ENCODE data around the gene HOXC12.

Gene HOXC12

DNA sequence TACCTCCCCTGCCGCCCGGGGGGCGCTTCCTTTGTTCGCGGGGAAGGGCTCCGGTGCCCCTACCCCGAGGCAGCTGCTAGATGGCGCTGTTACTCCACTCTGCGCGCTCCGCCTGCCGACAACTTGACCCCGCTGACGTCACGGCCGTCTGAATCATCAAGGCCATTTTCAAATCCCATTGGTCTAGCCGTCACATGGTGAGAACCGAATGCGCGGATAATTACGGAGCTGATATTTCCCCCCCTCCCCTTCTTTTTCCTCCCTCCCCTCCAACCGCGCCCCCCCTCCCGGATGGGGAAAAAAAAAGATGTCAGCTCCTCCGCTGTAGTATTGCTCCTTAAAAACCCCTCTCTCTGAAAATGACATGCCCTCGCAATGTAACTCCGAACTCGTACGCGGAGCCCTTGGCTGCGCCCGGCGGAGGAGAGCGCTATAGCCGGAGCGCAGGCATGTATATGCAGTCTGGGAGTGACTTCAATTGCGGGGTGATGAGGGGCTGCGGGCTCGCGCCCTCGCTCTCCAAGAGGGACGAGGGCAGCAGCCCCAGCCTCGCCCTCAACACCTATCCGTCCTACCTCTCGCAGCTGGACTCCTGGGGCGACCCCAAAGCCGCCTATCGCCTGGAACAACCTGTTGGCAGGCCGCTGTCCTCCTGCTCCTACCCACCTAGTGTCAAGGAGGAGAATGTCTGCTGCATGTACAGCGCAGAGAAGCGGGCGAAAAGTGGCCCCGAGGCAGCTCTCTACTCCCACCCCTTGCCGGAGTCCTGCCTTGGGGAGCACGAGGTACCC is 30.4 kb downstream of the HOXC12 start, which contains the start of gene HOXC10 (continued):
- TF ChIP-seq, protein P1, sequence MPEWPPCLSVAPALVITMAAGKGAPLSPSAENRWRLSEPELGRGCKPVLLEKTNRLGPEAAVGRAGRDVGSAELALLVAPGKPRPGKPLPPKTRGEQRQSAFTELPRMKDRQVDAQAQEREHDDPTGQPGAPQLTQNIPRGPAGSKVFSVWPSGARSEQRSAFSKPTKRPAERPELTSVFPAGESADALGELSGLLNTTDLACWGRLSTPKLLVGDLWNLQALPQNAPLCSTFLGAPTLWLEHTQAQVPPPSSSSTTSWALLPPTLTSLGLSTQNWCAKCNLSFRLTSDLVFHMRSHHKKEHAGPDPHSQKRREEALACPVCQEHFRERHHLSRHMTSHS (tag by site-specific recombination; IDR thresholded peaks at IDR 0.05), result no peak
- TF ChIP-seq SP3 (tag by site-specific recombination; IDR thresholded peaks at IDR 0.05) (peak; percentile 38; the same call in 1 of the 2 replicates), ZNF629 (tag by site-specific recombination; IDR thresholded peaks at IDR 0.05) (peak; percentile 98), GLIS2 (tag by site-specific recombination; IDR thresholded peaks at IDR 0.05) (peak; percentile 53), ZNF548 (tag by site-specific recombination; IDR thresholded peaks at IDR 0.05) (no peak), ZNF335 (tag by site-specific recombination; conservative IDR thresholded peaks at IDR 0.05) (0 out of 2 replicates have a peak, but pooled peaks have one; percentile 22), ZNF391 (tag by site-specific recombination; IDR thresholded peaks at IDR 0.05; ENCODE audit: borderline replicate concordance, low read depth) (peak; percentile 51; the same call in 1 of the 2 replicates), ZNF660 (tag by site-specific recombination; IDR thresholded peaks at IDR 0.05) (peak; percentile 76; the same call in 1 of the 2 replicates), ZNF433 (tag by site-specific recombination; IDR thresholded peaks at IDR 0.05; ENCODE audit: low read depth) (no peak), KLF10 (tag by site-specific recombination; IDR thresholded peaks at IDR 0.05) (peak; percentile 30; the same call in 1 of the 2 replicates), ZNF707 (tag by site-specific recombination; IDR thresholded peaks at IDR 0.05) (no peak), SP2 (tag by site-specific recombination; IDR thresholded peaks at IDR 0.05) (peak; percentile 63), ZNF747 (tag by site-specific recombination; IDR thresholded peaks at IDR 0.05) (no peak), HOXD13 (CRISPR knock-in tag; IDR thresholded peaks at IDR 0.05; ENCODE audit: borderline replicate concordance) (no peak), ZNF521 (tag by site-specific recombination; IDR thresholded peaks at IDR 0.05) (no peak), YY2 (tag by site-specific recombination; IDR thresholded peaks at IDR 0.05) (no peak), HOXC10 (CRISPR knock-in tag; IDR thresholded peaks at IDR 0.05) (no peak), ZNF16 (tag by site-specific recombination; IDR thresholded peaks at IDR 0.05; ENCODE audit: low read depth) (no peak), EGR2 (tag by site-specific recombination; IDR thresholded peaks at IDR 0.05; ENCODE audit: low read depth) (no peak), BCL11B (tag by site-specific recombination; IDR thresholded peaks at IDR 0.05; ENCODE audit: low read depth) (no peak), ZNF623 (tag by site-specific recombination; IDR thresholded peaks at IDR 0.05) (no peak)
- TF ChIP-seq, protein P2, sequence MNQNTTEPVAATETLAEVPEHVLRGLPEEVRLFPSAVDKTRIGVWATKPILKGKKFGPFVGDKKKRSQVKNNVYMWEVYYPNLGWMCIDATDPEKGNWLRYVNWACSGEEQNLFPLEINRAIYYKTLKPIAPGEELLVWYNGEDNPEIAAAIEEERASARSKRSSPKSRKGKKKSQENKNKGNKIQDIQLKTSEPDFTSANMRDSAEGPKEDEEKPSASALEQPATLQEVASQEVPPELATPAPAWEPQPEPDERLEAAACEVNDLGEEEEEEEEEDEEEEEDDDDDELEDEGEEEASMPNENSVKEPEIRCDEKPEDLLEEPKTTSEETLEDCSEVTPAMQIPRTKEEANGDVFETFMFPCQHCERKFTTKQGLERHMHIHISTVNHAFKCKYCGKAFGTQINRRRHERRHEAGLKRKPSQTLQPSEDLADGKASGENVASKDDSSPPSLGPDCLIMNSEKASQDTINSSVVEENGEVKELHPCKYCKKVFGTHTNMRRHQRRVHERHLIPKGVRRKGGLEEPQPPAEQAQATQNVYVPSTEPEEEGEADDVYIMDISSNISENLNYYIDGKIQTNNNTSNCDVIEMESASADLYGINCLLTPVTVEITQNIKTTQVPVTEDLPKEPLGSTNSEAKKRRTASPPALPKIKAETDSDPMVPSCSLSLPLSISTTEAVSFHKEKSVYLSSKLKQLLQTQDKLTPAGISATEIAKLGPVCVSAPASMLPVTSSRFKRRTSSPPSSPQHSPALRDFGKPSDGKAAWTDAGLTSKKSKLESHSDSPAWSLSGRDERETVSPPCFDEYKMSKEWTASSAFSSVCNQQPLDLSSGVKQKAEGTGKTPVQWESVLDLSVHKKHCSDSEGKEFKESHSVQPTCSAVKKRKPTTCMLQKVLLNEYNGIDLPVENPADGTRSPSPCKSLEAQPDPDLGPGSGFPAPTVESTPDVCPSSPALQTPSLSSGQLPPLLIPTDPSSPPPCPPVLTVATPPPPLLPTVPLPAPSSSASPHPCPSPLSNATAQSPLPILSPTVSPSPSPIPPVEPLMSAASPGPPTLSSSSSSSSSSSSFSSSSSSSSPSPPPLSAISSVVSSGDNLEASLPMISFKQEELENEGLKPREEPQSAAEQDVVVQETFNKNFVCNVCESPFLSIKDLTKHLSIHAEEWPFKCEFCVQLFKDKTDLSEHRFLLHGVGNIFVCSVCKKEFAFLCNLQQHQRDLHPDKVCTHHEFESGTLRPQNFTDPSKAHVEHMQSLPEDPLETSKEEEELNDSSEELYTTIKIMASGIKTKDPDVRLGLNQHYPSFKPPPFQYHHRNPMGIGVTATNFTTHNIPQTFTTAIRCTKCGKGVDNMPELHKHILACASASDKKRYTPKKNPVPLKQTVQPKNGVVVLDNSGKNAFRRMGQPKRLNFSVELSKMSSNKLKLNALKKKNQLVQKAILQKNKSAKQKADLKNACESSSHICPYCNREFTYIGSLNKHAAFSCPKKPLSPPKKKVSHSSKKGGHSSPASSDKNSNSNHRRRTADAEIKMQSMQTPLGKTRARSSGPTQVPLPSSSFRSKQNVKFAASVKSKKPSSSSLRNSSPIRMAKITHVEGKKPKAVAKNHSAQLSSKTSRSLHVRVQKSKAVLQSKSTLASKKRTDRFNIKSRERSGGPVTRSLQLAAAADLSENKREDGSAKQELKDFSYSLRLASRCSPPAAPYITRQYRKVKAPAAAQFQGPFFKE (tag by site-specific recombination; IDR thresholded peaks at IDR 0.05; ENCODE audit: borderline replicate concordance), result no peak
- TF ChIP-seq, protein P3, sequence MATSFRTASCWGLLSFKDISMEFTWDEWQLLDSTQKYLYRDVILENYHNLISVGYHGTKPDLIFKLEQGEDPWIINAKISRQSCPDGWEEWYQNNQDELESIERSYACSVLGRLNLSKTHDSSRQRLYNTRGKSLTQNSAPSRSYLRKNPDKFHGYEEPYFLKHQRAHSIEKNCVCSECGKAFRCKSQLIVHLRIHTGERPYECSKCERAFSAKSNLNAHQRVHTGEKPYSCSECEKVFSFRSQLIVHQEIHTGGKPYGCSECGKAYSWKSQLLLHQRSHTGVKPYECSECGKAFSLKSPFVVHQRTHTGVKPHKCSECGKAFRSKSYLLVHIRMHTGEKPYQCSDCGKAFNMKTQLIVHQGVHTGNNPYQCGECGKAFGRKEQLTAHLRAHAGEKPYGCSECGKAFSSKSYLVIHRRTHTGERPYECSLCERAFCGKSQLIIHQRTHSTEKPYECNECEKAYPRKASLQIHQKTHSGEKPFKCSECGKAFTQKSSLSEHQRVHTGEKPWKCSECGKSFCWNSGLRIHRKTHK (tag by site-specific recombination; IDR thresholded peaks at IDR 0.05), result no peak
- TF ChIP-seq, protein P4, sequence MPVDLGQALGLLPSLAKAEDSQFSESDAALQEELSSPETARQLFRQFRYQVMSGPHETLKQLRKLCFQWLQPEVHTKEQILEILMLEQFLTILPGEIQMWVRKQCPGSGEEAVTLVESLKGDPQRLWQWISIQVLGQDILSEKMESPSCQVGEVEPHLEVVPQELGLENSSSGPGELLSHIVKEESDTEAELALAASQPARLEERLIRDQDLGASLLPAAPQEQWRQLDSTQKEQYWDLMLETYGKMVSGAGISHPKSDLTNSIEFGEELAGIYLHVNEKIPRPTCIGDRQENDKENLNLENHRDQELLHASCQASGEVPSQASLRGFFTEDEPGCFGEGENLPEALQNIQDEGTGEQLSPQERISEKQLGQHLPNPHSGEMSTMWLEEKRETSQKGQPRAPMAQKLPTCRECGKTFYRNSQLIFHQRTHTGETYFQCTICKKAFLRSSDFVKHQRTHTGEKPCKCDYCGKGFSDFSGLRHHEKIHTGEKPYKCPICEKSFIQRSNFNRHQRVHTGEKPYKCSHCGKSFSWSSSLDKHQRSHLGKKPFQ (tag by site-specific recombination; IDR thresholded peaks at IDR 0.05), result no peak
- TF ChIP-seq, protein P5, sequence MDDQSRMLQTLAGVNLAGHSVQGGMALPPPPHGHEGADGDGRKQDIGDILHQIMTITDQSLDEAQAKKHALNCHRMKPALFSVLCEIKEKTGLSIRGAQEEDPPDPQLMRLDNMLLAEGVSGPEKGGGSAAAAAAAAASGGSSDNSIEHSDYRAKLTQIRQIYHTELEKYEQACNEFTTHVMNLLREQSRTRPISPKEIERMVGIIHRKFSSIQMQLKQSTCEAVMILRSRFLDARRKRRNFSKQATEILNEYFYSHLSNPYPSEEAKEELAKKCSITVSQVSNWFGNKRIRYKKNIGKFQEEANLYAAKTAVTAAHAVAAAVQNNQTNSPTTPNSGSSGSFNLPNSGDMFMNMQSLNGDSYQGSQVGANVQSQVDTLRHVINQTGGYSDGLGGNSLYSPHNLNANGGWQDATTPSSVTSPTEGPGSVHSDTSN (CRISPR knock-in tag; IDR thresholded peaks at IDR 0.05), result no peak
- TF ChIP-seq, protein P6, sequence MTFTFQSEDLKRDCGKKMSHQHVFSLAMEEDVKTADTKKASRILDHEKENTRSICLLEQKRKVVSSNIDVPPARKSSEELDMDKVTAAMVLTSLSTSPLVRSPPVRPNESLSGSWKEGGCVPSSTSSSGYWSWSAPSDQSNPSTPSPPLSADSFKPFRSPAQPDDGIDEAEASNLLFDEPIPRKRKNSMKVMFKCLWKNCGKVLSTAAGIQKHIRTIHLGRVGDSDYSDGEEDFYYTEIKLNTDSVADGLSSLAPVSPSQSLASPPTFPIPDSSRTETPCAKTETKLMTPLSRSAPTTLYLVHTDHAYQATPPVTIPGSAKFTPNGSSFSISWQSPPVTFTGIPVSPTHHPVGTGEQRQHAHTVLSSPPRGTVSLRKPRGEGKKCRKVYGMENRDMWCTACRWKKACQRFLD (tag by site-specific recombination; IDR thresholded peaks at IDR 0.05), result no peak

All from HEK293 (cell line).